Activated CD4-positive, alpha-beta T cell treated with anti-CD3 and anti-CD28 coated beads for 24 hours (primary cell): Measurements from ENCODE around the gene HSPG2.
A peak's percentile ranks its signal among the peaks of the same experiment; 100 is the strongest.
"Not testable (repeated sequence)": the region's sequence is repeated elsewhere in the genome, so short reads cannot be mapped to it uniquely, and the experiment has no call there.

ENCODE experiments used
- DNase-seq, 2 donors: peaks; one replicate each; pipeline ENCODE4 v3.0.0-alpha.2; 2020; ENCODE audit warnings: low read depth in 2 of 2

Gene HSPG2

GRCh38 chr1:21912038-21912758, 24.9 kb downstream of the HSPG2 start:
- no peak for DNase-seq

- DNase-seq: no peak
Measured at GRCh38 chr1:21911205-21912001, 25.7 kb downstream of the HSPG2 start.

- no peak for DNase-seq
Measured at GRCh38 chr1:21910558-21911204, 26.4 kb downstream of the HSPG2 start.

GRCh38 chr1:21909787-21910503, 27.2 kb downstream of the HSPG2 start:
- peak in 1 of 2 donors; percentile 35 for DNase-seq

GRCh38 chr1:21909286-21909759, 27.8 kb downstream of the HSPG2 start:
- DNase-seq: no peak

- not testable (repeated sequence) for DNase-seq
Measured at GRCh38 chr1:21907737-21908534, 29.2 kb downstream of the HSPG2 start.

GRCh38 chr1:21907079-21907418, 30.1 kb downstream of the HSPG2 start:
- DNase-seq: no peak

- DNase-seq: no peak
Measured at GRCh38 chr1:21906173-21907078, 30.7 kb downstream of the HSPG2 start.

- DNase-seq: peak in 1 of 2 donors; percentile 4
Measured at GRCh38 chr1:21904704-21905520, 32.2 kb downstream of the HSPG2 start.

GRCh38 chr1:21904454-21904703, 32.7 kb downstream of the HSPG2 start:
- DNase-seq: no peak

- DNase-seq: no peak
Measured at GRCh38 chr1:21903638-21904453, 33.3 kb downstream of the HSPG2 start.

- DNase-seq: no peak
Measured at GRCh38 chr1:21902026-21903012, 34.8 kb downstream of the HSPG2 start.

GRCh38 chr1:21901473-21901847, 35.6 kb downstream of the HSPG2 start:
- DNase-seq: no peak

- no peak for DNase-seq
Measured at GRCh38 chr1:21900766-21901472, 36.2 kb downstream of the HSPG2 start.

GRCh38 chr1:21899987-21900386, 37.1 kb downstream of the HSPG2 start:
- DNase-seq: no peak

- no peak for DNase-seq
Measured at GRCh38 chr1:21899267-21899810, 37.8 kb downstream of the HSPG2 start.
